GM23338 (cell line): ENCODE data around the gene DAAM1. TPM values are rescaled to one million over a fixed set of nuclear protein-coding genes. Genes with fewer than 3 reads are reported as not detected.

Experiments
- ATAC-seq: fragments of 200-7000 bp; cut with Tn5 transposase; 3 replicates; pipeline ENCODE4 v1.9.1; 2020
- DNase-seq: peaks from one replicate; pipeline ENCODE4 v3.0.0-alpha.2; 2015; ENCODE audit warnings: low spot score
- H2AFZ ChIP-seq: fragments of 200-600 bp; sonication (generic); 2 replicates; pipeline ENCODE4 v1.8.0; 2016; ENCODE audit warnings: antibody characterized with exemption, mild to moderate bottlenecking, moderate library complexity
- H3F3A ChIP-seq: fragments of 200-600 bp; sonication (generic); replicated peaks from 2 replicates; pipeline ENCODE4 v1.8.0; 2017; ENCODE audit warnings: antibody characterized with exemption, mixed run types, low read depth
- H3K27ac ChIP-seq: fragments of 200-600 bp; sonication (generic); 2 replicates; pipeline ENCODE4 v1.6.1; 2016; ENCODE audit warnings: low read depth
- H3K27me3 ChIP-seq: fragments of 200-600 bp; sonication (generic); 2 replicates; pipeline ENCODE4 v1.8.0; 2016; ENCODE audit warnings: mild to moderate bottlenecking, mixed run types, moderate library complexity; ENCODE audit not compliant: insufficient read depth
- H3K36me3 ChIP-seq: fragments of 200-600 bp; sonication (generic); 2 replicates; pipeline ENCODE4 v1.8.0; 2016; ENCODE audit warnings: mild to moderate bottlenecking; ENCODE audit not compliant: insufficient read depth
- H3K4me1 ChIP-seq: fragments of 200-600 bp; sonication (generic); 2 replicates; pipeline ENCODE4 v1.8.0; 2016; ENCODE audit warnings: mild to moderate bottlenecking, moderate library complexity; ENCODE audit not compliant: insufficient read depth
- H3K4me2 ChIP-seq: fragments of 200-600 bp; sonication (generic); 2 replicates; pipeline ENCODE4 v1.7.1; 2017; ENCODE audit warnings: mixed run types
- H3K4me3 ChIP-seq: fragments of 200-600 bp; sonication (generic); 2 replicates; pipeline ENCODE4 v1.6.1; 2016; ENCODE audit warnings: mixed run types
- H3K79me2 ChIP-seq: fragments of 200-600 bp; sonication (generic); replicated peaks from 2 replicates; pipeline ENCODE4 v1.8.0; 2017; ENCODE audit warnings: mild to moderate bottlenecking; ENCODE audit not compliant: insufficient read depth
- H3K9me2 ChIP-seq: fragments of 200-600 bp; sonication (generic); 2 replicates; pipeline ENCODE4 v1.8.0; 2017; ENCODE audit not compliant: insufficient read depth
- H4K20me1 ChIP-seq: fragments of 200-600 bp; sonication (generic); replicated peaks from 2 replicates; pipeline ENCODE4 v1.8.0; 2017; ENCODE audit warnings: mild to moderate bottlenecking; ENCODE audit not compliant: insufficient read depth
- H3K27ac Mint-ChIP-seq: 2 replicates; pipeline ENCODE4 v1.8.0; 2020; ENCODE audit warnings: inconsistent platforms, mild to moderate bottlenecking, moderate library complexity, mixed read lengths
- H3K27me3 Mint-ChIP-seq: 3 replicates; pipeline ENCODE4 v1.8.0; 2022; ENCODE audit warnings: low read depth, mild to moderate bottlenecking, moderate library complexity, mixed read lengths, inconsistent platforms; ENCODE audit not compliant: insufficient read depth, poor library complexity
- H3K36me3 Mint-ChIP-seq: 3 replicates; pipeline ENCODE4 v1.8.0; 2021; ENCODE audit warnings: low read depth, mild to moderate bottlenecking, inconsistent platforms, moderate library complexity, mixed read lengths
- H3K4me1 Mint-ChIP-seq: 3 replicates; pipeline ENCODE4 v1.8.0; 2020; ENCODE audit warnings: mild to moderate bottlenecking, inconsistent platforms, mixed read lengths
- H3K4me3 Mint-ChIP-seq: 3 replicates; pipeline ENCODE4 v1.8.0; 2021; ENCODE audit warnings: moderate library complexity, mild to moderate bottlenecking, inconsistent platforms, mixed read lengths
- H3K9me3 Mint-ChIP-seq: 3 replicates; pipeline ENCODE4 v1.8.0; 2020; ENCODE audit warnings: moderate library complexity, mild to moderate bottlenecking, inconsistent platforms, mixed read lengths
- CREB1 ChIP-seq: fragments of 250-450 bp; sonication (Bioruptor Pico); IDR thresholded peaks from 2 replicates; pipeline ENCODE4 v1.5.0; 2020; ENCODE audit warnings: low read depth, mild to moderate bottlenecking, moderate library complexity
- ETS1 ChIP-seq: IDR thresholded peaks from 2 replicates; pipeline ENCODE4 v1.6.1; 2016; ENCODE audit warnings: antibody characterized with exemption
- EZH2 ChIP-seq: fragments of 200-600 bp; sonication (generic); IDR thresholded peaks from one replicate; pipeline ENCODE4 v1.8.0; 2017; ENCODE audit warnings: antibody characterized with exemption, mild to moderate bottlenecking, low read depth; ENCODE audit not compliant: unreplicated experiment
- EZH2phosphoT487 ChIP-seq: fragments of 200-600 bp; sonication (generic); IDR thresholded peaks from one replicate; pipeline ENCODE4 v1.8.1; 2018; ENCODE audit warnings: antibody characterized with exemption; ENCODE audit not compliant: unreplicated experiment
- JUNB ChIP-seq: IDR thresholded peaks from one replicate; pipeline ENCODE4 v1.6.1; 2016; ENCODE audit warnings: antibody characterized with exemption; ENCODE audit not compliant: unreplicated experiment
- POLR2AphosphoS5 ChIP-seq: IDR thresholded peaks from 2 replicates; pipeline ENCODE4 v1.6.1; 2016; ENCODE audit warnings: antibody characterized with exemption, low read depth
- STAT1 ChIP-seq: IDR thresholded peaks from one replicate; pipeline ENCODE4 v1.6.1; 2016; ENCODE audit warnings: antibody characterized with exemption; ENCODE audit not compliant: unreplicated experiment
- ZNF114 ChIP-seq: fragments of 250-450 bp; sonication (Bioruptor Pico); IDR thresholded peaks from 2 replicates; pipeline ENCODE4 v1.5.0; 2020; ENCODE audit warnings: mild to moderate bottlenecking, moderate library complexity
- ZNF331 ChIP-seq: fragments of 250-450 bp; sonication (Bioruptor Pico); IDR thresholded peaks from 2 replicates; pipeline ENCODE4 v1.5.0; 2020; ENCODE audit warnings: low read depth, mild to moderate bottlenecking, moderate library complexity
- ZNF462 ChIP-seq: fragments of 250-450 bp; sonication (Bioruptor Pico); IDR thresholded peaks from 2 replicates; pipeline ENCODE4 v1.5.0; 2020; ENCODE audit warnings: mild to moderate bottlenecking, moderate library complexity
- polyA plus RNA-seq: library from polyadenylated mRNA; unstranded; fragments of >200 nt; fragmentation: Nextera tagmentation; extraction: Ambion mirVana; gene quantifications from 2 replicates; pipeline ENCODE4 v1.2.1, GENCODE V29; 2016
- total RNA-seq: library from RNA; depleted of rRNA; stranded (reverse); fragments of >200 nt; shearing (Covaris generic); gene quantifications from 2 replicates; pipeline ENCODE4 v1.2.3, GENCODE V29; 2014
- TF ChIP-seq, protein P1 (sequence below), 2 experiments: fragments of 200-600 bp in 1 of 2; sonication (generic) in 1 of 2; conservative IDR thresholded peaks; 2 replicates each; pipeline versions ENCODE4 v1.5.1 to v1.6.1; 2016 to 2017; ENCODE audit warnings: antibody characterized with exemption in 2 of 2, low read depth in 2 of 2, mild to moderate bottlenecking in 2 of 2, moderate library complexity in 1 of 2

Gene DAAM1
- total and polyA plus RNA-seq, 2 experiments from 2014 or later, result 36.3 to 42.1 TPM

DNA sequence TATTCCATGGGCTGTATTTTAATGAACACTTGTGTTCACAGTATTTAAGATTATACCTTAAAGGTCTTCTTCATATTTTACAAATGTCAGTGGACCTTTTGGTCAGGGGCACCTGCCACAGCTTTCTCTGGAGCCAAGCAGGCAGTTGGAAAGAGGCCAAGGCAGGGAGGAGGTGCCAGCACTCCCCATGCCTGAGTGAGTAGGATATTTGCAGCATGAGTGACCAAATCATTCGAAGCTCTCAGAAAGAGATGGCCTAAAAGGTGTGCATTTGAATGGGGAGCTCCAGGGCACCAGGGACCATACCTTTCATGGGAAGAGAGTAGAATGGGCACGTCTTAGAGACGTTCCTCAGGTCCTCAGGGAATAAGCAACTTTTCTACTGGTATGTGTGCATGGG, 155.1 kb downstream of the DAAM1 start:
- TF ChIP-seq POLR2AphosphoS5 (no peak), EZH2 (no peak)
- Histone ChIP-seq H3K4me2 (peak overlapping the region; percentile 50; the same call in 1 of the 2 replicates), H3K36me3 (no peaks in the 10 kb centered on the region; the same call in 1 of the 2 replicates), H3K79me2 (no peaks in the 10 kb centered on the region), H3F3A (no peaks in the 10 kb centered on the region), H4K20me1 (no peaks in the 10 kb centered on the region), H2AFZ (no peak overlapping the region), H3K4me1 (peaks cover 57% of the 10 kb centered on the region), H3K27ac (peak overlapping the region; percentile 41; the same call in 1 of the 2 replicates), H3K9me2 (no peaks in the 10 kb centered on the region; the same call in 1 of the 2 replicates), H3K4me3 (no peak overlapping the region), H3K27me3 (no peaks in the 10 kb centered on the region)
- DNase-seq (no peak), ATAC-seq (peak; percentile 66)
- Mint-ChIP-seq H3K4me3 (no peak overlapping the region), H3K4me1 (peaks cover 50% of the 10 kb centered on the region), H3K27ac (no peak overlapping the region), H3K9me3 (no peaks in the 10 kb centered on the region), H3K27me3 (peaks cover 6% of the 10 kb centered on the region), H3K36me3 (peaks cover 4% of the 10 kb centered on the region; the same call in 1 of the 3 replicates)

- DNase-seq, result peak; percentile 19
- ATAC-seq, result no peak
- no peaks in the 10 kb centered on the region for H3F3A ChIP-seq
- no peaks in the 10 kb centered on the region for H4K20me1 ChIP-seq
- Mint-ChIP-seq H3K27me3 (peaks cover 6% of the 10 kb centered on the region), H3K27ac (no peak overlapping the region), H3K4me3 (no peak overlapping the region), H3K9me3 (no peaks in the 10 kb centered on the region), H3K36me3 (peaks cover 4% of the 10 kb centered on the region; the same call in 1 of the 3 replicates), H3K4me1 (peaks cover 50% of the 10 kb centered on the region)
- peaks cover 53% of the 10 kb centered on the region for H3K4me1 ChIP-seq
- H3K27me3 ChIP-seq, result no peaks in the 10 kb centered on the region
- H3K9me2 ChIP-seq, result no peaks in the 10 kb centered on the region; the same call in 1 of the 2 replicates
- H3K4me3 ChIP-seq, result no peak overlapping the region
- H3K27ac ChIP-seq, result peak overlapping the region; percentile 41; the same call in 1 of the 2 replicates
- no peaks in the 10 kb centered on the region; the same call in 1 of the 2 replicates for H3K36me3 ChIP-seq
- no peak overlapping the region for H2AFZ ChIP-seq
- peak overlapping the region; percentile 50 for H3K4me2 ChIP-seq
- H3K79me2 ChIP-seq, result no peaks in the 10 kb centered on the region
- no peak for TF ChIP-seq STAT1
- no peak for TF ChIP-seq ZNF462
- TF ChIP-seq ZNF114 (CRISPR knock-in tag), result no peak
- TF ChIP-seq ZNF331 (CRISPR knock-in tag), result no peak
- TF ChIP-seq ETS1, result no peak
- no peak for TF ChIP-seq CREB1 (CRISPR knock-in tag)
- TF ChIP-seq JUNB, result no peak
- TF ChIP-seq, protein P1, sequence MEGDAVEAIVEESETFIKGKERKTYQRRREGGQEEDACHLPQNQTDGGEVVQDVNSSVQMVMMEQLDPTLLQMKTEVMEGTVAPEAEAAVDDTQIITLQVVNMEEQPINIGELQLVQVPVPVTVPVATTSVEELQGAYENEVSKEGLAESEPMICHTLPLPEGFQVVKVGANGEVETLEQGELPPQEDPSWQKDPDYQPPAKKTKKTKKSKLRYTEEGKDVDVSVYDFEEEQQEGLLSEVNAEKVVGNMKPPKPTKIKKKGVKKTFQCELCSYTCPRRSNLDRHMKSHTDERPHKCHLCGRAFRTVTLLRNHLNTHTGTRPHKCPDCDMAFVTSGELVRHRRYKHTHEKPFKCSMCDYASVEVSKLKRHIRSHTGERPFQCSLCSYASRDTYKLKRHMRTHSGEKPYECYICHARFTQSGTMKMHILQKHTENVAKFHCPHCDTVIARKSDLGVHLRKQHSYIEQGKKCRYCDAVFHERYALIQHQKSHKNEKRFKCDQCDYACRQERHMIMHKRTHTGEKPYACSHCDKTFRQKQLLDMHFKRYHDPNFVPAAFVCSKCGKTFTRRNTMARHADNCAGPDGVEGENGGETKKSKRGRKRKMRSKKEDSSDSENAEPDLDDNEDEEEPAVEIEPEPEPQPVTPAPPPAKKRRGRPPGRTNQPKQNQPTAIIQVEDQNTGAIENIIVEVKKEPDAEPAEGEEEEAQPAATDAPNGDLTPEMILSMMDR (conservative IDR thresholded peaks at IDR 0.05; ENCODE audit: low read depth in 2 of 2), result no peak
- TF ChIP-seq EZH2, result no peak
- TF ChIP-seq EZH2phosphoT487, result no peak
- no peak for TF ChIP-seq POLR2AphosphoS5
Measured at GRCh38 chr14:59344016-59344415, 155.5 kb downstream of the DAAM1 start.
